Progenitor cell of endocrine pancreas (in vitro differentiated cells): ENCODE results near the gene HNRNPH1. TPM values are rescaled to one million over a fixed set of nuclear protein-coding genes. Genes with fewer than 3 reads are reported as not detected.
A peak's percentile ranks its signal among the peaks of the same experiment; 100 is the strongest.

Experiments
- DNase-seq: peaks from one replicate; pipeline ENCODE4 v3.0.0; 2021; ENCODE audit warnings: low spot score; ENCODE audit not compliant: unreplicated experiment
- H3K27ac Mint-ChIP-seq: 2 replicates; pipeline ENCODE4 v1.8.0; 2021; ENCODE audit warnings: mild to moderate bottlenecking, moderate library complexity, mixed read lengths
- H3K27me3 Mint-ChIP-seq: 2 replicates; pipeline ENCODE4 v1.8.0; 2021; ENCODE audit warnings: mixed read lengths
- H3K36me3 Mint-ChIP-seq: 2 replicates; pipeline ENCODE4 v1.8.0; 2022; ENCODE audit warnings: mixed read lengths; ENCODE audit not compliant: insufficient read depth
- H3K4me1 Mint-ChIP-seq: 2 replicates; pipeline ENCODE4 v1.8.0; 2021; ENCODE audit warnings: low read depth, mixed read lengths
- H3K4me3 Mint-ChIP-seq: 2 replicates; pipeline ENCODE4 v1.8.0; 2021; ENCODE audit warnings: low read depth, mild to moderate bottlenecking, moderate library complexity, mixed read lengths
- H3K9me3 Mint-ChIP-seq: 2 replicates; pipeline ENCODE4 v1.8.0; 2021; ENCODE audit warnings: low read depth, mixed read lengths
- CTCF ChIP-seq: fragments of 200-600 bp; sonication (generic); IDR thresholded peaks from one replicate; pipeline ENCODE4 v1.5.0; 2021; ENCODE audit warnings: antibody characterized with exemption, mild to moderate bottlenecking; ENCODE audit not compliant: unreplicated experiment
- total RNA-seq: library from RNA; stranded (reverse); gene quantifications from 2 replicates; pipeline ENCODE4 v1.2.1, GENCODE V29; 2021

The HNRNPH1 gene
- total RNA-seq, 1 donor from 2014 or later = 1,377 TPM

GRCh38 chr5:179609834-179610108, 13.7 kb downstream of the HNRNPH1 start:
- Mint-ChIP-seq H3K4me1 (peaks cover 22% of the 10 kb centered on the region), H3K4me3 (no peak overlapping the region), H3K27ac (peak overlapping the region; percentile 17), H3K9me3 (no peaks in the 10 kb centered on the region), H3K27me3 (no peaks in the 10 kb centered on the region), H3K36me3 (peaks cover 39% of the 10 kb centered on the region)
- no peak for DNase-seq
- no peak for TF ChIP-seq CTCF

- Mint-ChIP-seq H3K9me3 (no peaks in the 10 kb centered on the region), H3K4me3 (no peak overlapping the region), H3K36me3 (peaks cover 27% of the 10 kb centered on the region), H3K4me1 (peaks cover 15% of the 10 kb centered on the region), H3K27me3 (no peaks in the 10 kb centered on the region), H3K27ac (peak overlapping the region; percentile 79)
- TF ChIP-seq CTCF = no peak
- no peak for DNase-seq
Observed at GRCh38 chr5:179608131-179608581, 15.3 kb downstream of the HNRNPH1 start.

GRCh38 chr5:179607160-179607931, 16.1 kb downstream of the HNRNPH1 start:
- H3K4me3 Mint-ChIP-seq = no peak overlapping the region
- no peaks in the 10 kb centered on the region for H3K9me3 Mint-ChIP-seq
- no peaks in the 10 kb centered on the region for H3K27me3 Mint-ChIP-seq
- TF ChIP-seq CTCF = no peak
- peaks cover 9% of the 10 kb centered on the region for H3K4me1 Mint-ChIP-seq
- no peak for DNase-seq
- H3K27ac Mint-ChIP-seq = peak overlapping the region; percentile 84
- peaks cover 22% of the 10 kb centered on the region for H3K36me3 Mint-ChIP-seq

- Mint-ChIP-seq H3K36me3 (peaks cover 20% of the 10 kb centered on the region), H3K4me1 (peaks cover 7% of the 10 kb centered on the region), H3K9me3 (no peaks in the 10 kb centered on the region), H3K4me3 (no peak overlapping the region), H3K27me3 (no peaks in the 10 kb centered on the region), H3K27ac (peak overlapping the region; percentile 59)
- no peak for TF ChIP-seq CTCF
- no peak for DNase-seq
Observed at GRCh38 chr5:179606910-179607159, 16.6 kb downstream of the HNRNPH1 start.

GRCh38 chr5:179606071-179606909, 17.2 kb downstream of the HNRNPH1 start:
- TF ChIP-seq CTCF = no peak
- no peak for DNase-seq
- H3K27me3 Mint-ChIP-seq = no peaks in the 10 kb centered on the region
- H3K27ac Mint-ChIP-seq = no peak overlapping the region
- H3K9me3 Mint-ChIP-seq = no peaks in the 10 kb centered on the region
- H3K4me1 Mint-ChIP-seq = peaks cover 4% of the 10 kb centered on the region
- peaks cover 17% of the 10 kb centered on the region for H3K36me3 Mint-ChIP-seq
- H3K4me3 Mint-ChIP-seq = no peak overlapping the region
